A172 (cell line): Measurements from ENCODE around the gene CIBAR2. TPM values are rescaled to one million over a fixed set of nuclear protein-coding genes. Genes with fewer than 3 reads are reported as not detected.

Experiments used
- DNase-seq: peaks from one replicate; pipeline ENCODE4 v3.0.0-alpha.2; 2015; ENCODE audit warnings: low spot score
- total RNA-seq: library from RNA; depleted of rRNA; stranded (reverse); fragments of >200 nt; shearing (Covaris generic); gene quantifications from 2 replicates; pipeline ENCODE4 v1.2.3, GENCODE V29; 2014

CIBAR2 gene
- total RNA-seq, 1 experiment from 2014 or later, result not detected

DNA sequence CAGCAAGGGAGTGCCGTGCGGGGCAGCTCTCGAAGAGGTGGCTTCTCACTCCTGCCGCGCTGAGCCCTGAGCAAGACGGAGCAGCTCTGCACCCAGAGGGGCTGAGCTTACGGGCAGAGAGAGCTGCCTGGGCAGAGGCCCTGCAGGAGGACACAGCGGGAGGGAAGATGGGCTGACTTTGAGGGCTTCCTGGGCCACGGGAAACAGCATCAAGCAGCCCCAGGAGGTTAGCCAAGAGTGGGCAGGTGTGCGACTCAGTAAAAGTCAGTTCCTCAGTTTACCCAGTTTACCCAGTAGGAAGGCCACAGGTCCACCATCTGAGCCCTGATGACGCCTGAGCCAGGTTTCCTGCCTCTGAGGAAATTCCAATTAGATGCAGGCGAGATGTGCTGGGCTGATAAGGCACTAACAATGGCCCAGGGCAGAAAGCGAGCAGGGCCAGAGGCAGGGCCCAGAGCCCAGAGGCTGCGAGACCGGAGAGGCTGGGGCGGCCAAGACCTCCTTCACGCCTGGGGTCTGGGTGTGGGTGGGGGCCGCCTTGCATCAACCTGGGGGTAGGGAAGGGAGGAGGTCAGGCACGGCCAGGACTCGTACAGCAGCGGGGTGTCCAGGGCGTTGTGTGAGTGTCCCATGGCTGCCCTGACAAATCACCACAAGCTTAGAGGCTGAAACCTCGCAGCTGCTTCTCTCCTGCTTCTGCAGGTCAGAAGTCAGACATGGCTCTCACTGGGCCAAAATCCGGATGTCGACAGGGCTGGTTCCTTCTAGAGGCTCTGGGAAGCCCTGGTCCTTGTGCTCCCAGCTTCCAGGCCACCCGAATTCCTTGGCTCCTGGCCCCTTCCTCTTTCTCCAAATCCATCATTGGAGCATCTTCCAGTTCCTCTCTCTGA is 32.0 kb upstream of the CIBAR2 start:
- no peak for DNase-seq

DNA sequence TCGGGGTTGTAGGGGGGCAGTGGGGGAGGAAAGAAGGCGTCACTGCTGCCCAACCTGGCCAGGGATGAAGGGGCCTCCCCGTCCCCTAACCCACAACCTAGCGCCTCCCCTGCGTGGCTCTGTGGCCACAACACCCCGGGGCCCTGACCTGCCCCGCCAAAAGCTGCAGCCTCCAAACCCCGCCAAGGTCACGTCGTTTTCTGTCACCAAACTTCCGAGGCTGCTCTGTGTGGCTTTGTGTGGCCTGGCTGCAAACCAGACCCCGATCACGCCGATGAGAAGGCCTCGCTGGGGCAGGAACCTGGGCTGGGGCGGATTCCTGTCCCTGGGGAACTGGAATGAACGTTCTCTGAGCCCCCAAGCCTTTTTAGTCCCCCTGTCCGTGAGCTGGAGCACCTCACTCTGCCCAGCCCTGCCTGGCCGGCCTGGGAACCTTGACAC is 30.5 kb upstream of the CIBAR2 start:
- no peak for DNase-seq

DNA sequence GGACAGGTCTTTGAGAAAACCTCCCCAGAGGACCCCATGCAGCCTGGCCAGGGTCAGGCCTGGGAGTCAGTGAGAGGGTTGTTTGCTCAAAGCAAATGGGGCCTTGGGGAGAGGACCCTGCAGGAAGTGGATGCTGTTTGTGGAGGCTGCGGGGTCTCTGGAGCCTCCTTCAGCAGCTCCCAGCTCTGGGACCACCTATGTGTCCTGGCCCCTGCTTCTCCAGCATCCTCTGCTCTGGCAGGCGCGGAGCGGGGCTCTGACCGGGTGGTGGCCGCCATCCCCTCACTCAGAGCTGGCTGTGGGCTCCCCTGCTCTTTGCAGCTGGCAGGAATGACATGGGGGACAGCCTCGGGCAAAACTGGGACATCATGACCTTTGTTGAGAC is 29.8 kb upstream of the CIBAR2 start:
- DNase-seq, result no peak

DNA sequence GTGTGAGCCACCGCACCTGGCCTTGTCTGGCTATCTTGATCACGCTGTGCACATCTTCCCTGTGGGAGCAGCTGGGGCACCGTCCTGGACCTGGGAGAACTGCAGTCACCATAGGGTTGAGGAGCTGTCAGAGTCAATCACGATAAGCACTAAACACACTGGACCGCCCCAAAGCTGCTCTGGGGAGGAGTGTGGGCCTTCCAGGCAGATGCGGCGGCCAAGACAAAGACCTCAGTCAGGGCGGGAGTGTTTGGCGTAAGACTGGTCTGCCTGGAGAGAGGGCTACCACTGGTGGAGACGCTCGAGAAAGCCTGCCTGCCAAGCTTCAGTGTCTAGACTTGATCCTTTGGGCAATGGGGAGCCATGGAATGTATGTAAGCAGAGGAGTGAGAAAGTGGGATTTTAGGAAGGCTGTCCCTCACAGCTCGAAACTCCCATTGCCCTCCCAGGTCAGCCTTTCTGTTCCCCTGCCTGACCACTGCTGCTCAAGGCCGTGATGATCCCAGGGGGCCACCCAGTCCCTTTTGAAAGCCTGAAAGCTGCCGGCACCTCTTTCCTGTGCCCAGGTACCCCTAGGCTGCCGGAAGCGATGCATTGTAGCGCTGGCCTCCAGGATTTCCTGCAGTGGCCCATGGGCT is 29.3 kb upstream of the CIBAR2 start:
- DNase-seq, result no peak

DNA sequence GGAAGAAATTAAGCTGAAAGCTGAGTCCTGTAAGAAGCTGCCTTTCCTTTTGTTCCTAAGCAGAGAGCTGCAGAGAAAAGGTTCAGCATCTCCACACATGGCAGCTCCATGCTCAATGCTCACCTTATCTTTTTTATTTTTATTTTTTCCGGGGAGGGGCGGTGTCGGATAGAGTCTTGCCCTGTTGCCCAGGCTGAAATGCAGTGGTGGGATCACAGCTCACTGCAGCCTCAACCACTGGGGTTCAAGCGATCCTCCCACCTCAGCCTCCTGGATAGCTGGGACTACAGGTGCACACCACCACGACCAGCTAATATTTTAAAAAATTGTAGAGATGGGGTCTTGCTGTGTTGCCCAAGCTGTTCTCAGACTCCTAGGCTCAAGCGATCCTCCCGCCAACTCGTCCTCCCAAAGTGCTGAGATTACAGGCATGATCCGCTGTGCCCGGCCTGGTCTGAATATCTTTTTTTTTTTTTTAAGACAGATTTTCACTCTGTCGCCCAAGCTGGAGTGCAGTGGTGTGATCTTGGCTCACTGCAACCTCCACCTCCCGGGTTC is 28.3 kb upstream of the CIBAR2 start:
- no peak for DNase-seq

DNA sequence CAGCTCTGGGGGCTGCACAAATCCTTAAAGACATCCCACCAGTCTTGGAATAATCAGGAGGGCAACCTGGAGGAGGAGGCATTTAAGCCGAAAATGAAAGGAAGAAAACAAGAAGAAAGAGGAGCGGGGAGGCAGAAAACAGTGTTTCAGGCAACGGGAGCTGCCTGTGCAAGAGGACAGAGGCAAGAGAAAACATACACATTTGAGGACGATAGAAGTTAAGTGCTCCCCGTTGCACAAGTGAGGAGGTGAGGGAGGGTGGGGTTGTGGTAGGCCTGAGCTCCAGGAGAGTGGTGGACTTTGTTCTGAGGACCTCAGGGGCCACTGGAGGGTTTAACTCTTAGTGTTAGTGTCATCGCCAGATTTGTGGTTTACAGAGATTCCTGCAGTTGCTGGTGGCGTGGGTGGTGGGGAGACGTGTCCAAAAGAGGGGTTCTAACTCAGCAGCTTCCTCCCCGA is 27.6 kb upstream of the CIBAR2 start:
- no peak for DNase-seq

DNA sequence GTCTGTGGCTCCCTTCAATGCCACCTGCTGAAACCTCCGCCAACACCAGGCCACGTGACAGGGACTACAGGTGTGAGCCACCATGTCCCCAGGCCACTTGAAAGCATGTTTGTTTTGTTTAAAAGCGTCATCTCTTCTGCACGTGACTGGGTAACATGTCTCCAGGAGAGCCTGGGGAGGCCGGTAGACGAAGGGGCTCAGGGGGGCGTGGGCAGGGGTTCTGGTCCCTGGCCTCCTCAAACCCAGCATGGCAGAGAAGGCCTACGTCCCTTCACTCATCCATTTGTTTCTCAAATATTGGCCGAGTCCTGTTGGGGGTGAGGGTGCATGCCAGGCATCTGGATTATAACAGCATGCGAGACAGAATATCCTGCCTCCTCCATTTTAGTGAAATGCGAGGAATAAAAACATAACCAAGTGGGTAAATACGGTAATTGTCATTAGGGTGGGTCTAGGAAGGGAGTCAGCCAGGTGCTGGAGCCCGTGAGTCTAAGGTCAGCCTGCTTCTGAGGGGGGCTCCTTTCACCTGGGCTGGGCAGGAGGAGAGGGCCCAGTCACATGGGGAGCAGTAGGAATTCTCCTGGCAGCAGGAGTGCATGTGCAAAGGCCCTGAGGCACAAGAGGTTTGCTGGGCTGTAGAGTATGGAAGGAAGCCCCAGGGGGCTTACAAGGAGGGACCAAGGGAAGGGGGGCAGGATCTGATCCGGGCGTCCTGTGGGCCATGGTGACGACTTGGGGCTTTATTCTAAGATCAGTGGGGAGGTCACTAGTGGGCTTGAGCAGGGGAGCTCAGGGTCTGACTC is 26.8 kb upstream of the CIBAR2 start:
- DNase-seq, result no peak

DNA sequence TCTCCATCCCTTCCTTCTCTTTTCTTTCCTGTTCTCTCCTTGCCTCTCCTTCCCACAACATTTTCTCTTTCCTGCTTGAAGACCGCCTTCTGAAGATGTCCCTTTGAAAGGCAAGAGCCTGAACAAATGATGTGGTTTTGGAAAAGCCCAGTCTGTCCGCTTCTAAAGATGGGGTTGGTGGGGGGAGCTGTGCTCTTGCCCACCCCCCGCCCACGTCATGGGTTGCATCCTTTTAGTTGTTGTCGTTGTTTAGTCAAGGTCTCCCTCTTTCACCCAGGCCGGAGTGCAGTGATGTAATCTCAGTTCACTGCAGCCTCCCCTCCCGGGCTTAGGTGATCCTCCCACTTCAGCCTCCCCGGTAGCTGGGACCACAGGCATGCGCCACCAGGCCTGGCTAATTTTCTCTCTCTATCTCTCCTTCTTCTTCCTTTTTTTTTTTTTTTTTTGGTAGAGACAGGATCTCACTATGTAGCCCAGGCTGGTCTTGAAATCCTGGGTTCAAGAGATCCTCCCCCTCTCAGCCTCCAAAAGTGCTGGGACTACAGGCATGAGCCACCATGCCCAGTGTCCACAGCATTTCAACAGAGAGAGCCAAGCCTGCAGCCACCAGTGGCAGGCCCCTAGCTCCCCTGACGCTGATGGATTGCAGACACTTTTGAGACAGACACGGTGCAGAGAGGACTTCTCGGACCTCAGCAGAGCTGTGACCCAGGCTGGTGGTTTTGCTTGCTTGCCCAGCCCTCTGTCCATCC is 26.0 kb upstream of the CIBAR2 start:
- DNase-seq, result no peak

DNA sequence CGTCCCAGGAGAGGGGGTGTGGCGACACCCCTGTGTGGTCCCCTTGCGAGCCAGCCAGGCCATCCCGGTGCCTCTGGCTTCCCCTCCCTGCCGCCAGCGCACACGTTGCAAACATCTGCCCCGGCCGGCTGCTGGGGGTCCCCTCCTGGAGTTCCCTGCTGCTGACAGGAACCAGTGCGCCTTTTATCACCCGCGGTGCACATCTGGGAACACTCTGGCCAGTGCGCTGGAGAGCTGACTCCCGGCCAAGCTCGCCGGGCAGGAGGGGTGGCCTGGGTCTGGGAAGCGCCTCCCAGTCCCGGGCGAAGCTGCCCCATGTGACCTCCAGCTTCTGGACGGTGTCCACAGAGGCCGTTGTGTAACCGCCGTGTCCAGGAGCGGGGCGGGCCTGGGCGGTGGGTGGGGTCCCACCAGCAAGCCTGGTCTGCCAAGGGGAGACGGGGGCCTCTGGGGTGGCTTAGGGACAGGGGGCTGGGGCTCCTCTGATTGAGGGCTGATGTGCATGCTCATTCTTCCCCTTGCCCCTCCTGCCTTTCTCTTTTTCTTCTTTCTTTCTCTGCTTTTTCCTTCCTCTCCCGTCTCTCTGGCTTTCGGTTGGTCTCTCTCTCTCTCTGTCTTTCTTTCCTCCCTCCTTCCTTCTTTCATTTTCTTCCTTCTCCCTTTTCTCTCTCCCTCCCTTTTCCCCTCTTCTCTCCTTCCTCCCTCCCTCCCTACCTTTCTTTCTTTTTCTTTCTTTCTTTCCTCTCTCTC is 25.2 kb upstream of the CIBAR2 start:
- peak; percentile 77 for DNase-seq

DNA sequence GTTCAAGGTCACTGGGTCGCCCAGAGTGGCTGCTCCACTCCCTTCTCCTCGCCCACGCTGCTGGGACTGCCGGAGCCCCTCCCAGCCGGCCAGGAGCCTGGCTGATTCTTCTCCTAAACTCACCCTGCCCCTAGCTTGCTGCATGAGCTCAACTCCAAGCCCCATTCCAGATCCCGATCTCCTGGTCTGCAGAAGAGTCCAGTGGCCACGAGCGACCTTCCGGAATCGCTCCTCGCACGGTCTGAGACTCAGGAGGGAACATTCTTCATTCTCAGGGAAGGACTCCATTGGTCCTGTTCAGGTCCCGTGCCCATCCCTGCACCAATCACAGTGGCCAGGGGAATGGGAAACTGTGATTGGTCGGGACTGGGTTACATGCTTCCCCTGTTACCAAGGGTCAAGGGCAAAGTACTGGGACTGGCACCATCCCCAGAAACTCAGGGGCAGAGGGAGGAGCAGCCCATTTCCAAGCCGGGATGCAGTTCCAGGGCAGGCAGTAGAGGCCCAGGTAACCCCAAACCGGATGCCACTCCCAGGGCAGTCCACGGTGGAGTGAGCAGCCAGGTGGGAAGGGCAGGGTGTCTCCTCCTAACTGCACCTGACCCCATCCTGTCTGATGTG is 24.5 kb upstream of the CIBAR2 start:
- DNase-seq, result no peak

DNA sequence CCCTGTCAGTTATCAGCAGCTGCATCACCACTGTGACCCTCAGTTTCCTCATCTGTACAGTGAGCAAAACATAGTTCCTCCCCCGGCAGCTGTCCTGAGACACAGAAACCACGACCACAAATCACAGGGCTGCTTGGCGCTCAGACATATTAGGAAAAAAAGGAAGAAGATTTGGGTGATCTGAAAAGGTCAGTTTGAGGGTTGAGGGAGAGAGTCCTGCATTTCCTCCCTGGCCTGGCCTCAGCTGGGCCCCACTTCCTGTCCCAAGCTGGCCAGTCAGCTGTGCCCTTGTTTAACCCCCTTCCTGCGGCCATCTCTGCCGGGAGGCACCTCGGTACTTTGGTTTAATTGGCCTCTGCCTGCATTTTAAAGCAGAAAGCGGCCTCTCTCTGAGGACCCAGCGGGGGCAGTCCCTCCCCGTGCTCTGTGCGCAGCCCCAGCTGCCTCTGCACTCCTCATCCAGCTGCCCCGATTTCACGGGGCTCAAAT is 24.0 kb upstream of the CIBAR2 start:
- no peak for DNase-seq

DNA sequence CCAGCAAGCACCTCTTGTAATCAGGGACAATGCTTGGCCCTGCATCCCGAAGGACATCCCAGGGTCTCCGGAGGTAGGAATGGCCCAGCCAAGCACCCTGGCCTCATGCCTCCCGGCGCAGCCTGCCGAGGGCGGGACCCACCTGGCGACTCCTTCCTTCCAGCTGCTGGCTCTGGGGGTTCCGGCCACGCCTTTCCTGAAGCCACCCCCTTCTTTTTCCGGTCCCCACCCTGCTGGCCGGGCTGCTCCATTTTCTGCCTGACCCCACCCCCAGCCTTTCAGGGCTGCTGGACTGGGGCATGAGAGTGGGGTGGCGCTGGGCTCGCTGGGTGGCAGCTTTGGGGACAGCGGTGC is 22.5 kb upstream of the CIBAR2 start:
- no peak for DNase-seq

DNA sequence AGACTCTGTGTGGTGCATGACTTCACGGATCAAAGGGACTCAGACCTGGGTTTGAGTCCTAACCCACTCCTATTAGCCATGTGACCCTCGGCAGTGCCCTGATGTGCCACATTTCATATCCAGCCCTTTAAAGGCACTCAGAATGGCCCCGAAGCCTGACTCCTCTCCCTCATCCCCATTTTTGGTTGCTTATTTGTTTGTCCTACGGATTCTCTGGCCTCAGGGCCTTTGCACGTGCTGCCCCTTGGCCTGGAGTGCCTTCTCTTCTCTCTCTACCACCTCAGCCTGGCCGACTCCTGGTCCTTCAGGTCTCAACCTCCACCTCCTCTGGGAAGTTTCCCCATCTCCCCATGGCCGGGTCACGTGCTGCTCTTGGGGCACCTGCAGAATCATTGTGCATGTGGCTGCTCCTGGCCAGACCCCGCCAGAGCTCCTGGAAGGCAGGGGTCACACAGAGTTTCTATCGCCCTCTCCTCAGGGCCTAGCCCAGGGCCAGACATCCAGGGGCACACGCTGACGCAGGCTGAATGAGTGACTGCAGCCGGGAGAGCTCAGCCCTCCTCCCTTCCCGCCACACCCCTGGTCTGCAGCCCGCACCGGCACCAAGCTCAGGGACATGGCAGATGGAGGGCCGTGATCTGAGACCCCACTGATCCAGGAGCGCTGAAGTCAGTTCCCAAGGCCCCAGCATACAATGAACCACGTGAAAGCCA is 22.0 kb upstream of the CIBAR2 start:
- no peak for DNase-seq

DNA sequence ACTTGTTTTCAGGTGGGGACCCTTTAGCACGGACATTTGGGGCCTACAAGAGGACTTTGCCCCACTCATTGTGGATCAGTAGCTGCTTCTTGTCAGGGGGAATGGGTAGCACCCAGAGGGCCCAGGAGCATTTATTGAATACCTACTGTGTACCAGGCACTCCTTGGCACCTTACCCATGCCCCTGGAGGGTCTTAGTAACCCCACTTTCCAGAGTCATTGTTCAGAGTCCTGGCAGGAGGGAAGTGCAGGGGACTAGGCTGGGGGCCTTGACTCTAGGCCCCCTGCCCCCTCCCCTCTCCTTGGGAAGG is 21.0 kb upstream of the CIBAR2 start:
- DNase-seq, result no peak

DNA sequence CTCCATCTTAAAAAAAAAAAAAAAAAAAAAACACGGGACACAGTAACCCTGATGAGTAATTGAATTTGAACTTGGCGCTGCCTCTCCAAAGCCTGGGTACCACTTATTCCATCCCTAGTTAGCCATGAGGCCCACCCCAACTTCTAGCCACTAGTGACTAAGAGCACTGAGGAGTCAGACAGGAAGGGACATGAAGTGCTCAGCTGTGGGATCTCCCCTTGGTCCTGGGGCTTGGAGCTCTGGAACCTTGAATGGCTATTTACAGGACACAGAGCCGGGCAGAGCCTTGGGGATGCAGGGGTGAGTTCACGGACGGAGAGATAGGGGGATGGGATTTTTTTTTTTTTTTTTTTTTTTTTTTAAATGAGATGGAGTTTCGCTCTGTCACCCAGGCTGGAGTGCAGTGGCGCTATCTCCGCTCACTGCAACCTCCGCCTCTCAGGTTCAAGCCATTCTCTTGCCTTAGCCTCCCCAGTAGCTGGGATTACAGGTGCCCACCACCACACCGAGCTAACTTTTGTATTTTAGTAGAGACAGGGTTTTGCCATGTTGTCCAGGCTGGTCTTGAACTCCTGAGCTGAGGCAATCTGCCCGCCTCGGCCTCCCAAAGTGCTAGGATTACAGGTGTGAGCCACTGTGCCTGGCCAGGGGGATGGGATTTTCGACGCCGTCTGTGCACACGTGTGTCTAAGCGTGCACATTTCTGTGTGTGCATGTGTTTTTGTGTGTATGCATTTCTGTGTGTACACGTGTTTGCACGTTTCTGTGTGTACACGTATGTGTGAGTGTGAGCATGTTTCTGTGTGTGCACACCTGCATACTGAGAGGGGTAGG is 20.4 kb upstream of the CIBAR2 start:
- peak; percentile 28 for DNase-seq

DNA sequence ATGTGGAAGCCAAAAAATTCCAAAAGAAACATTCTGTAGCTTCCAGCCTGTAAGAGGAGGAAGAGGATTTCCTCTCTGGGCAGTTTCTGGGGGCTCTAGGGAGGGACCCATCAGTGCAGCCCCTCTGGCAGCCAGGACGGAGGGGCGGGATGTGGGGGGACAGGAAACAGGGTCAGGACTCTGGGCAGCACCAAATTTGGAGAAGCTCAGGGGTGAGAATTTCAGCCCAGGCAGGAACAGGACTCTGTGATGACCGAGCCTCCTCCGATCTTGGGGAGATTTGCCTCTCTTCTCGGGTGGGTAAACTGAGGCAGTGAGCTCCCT is 18.4 kb upstream of the CIBAR2 start:
- DNase-seq, result no peak

DNA sequence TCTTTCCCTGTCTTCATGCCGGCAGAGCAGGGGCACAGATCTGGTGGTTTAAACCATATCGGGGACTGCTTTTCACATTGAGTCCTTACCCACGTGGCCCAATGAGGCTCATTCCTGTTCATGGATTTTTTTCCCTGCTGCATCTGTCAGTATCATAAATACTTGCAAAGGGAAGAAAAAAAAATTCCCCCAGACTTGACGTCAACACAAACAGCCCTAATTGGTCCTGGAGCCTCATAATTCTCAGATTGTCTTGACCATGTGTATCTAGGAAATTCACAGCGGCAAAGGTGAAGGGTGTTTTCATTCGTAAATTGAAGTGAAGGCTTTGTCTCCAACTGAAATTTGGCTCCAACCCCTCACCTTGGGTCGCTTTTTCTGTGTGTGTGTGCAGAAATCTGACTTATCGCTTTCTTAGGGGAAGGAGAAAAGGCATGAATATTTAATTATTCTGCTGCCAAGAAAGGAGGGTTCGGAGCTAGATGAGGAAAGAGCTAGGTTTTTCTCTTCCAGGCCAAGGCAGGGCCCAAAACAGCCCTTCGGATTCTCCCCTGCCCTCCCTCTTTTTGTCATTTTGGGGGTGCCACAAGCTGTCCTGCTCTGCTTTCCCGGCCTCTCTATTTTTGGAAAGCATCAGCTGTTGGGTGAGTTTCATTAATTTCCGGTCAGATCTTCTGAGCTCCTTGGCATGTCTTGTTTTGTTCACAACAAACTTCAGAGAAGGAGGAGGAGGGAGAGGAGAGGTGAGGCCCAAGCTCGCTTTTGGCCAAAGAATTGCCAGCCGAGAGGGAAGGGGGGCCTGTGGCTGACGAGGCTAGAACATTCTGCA is 17.8 kb upstream of the CIBAR2 start:
- peak; percentile 23 for DNase-seq
